HEK293 (cell line): ENCODE results near the gene KTN1.

ENCODE experiments used
- CTCF ChIA-PET: fragments of 350-600 bp; formaldehyde crosslinking; extraction: SDS; loops from one replicate; lab custom pipeline; 2021; ENCODE audit warnings: antibody characterized with exemption; lab: Yijun Ruan, JAX
- POLR2A ChIA-PET: fragments of 300-600 bp; formaldehyde crosslinking; extraction: SDS; loops from one replicate; lab custom pipeline; 2020; ENCODE audit warnings: antibody characterized with exemption, inconsistent platforms; lab: Yijun Ruan, JAX
- H3K27ac ChIP-seq: fragments of 200-500 bp; sonication (Bioruptor generic); 2 replicates; pipeline ENCODE4 v1.5.1; 2014; ENCODE audit warnings: low read depth, low read length, control low read depth, inconsistent platforms; ENCODE audit errors: extremely low read depth
- H3K36me3 ChIP-seq, 2 experiments: fragments of 200-500 bp in 1 of 2; sonication (Bioruptor generic) in 1 of 2; 1 replicate in 1 of 2; 2 replicates in 1 of 2; pipeline ENCODE4 v1.5.1; 2014 to 2017; ENCODE audit warnings: inconsistent platforms in 2 of 2, low read length in 2 of 2; ENCODE audit not compliant: control insufficient read depth in 2 of 2, insufficient read depth in 1 of 2
- H3K4me1 ChIP-seq: fragments of 200-500 bp; sonication (Bioruptor generic); 2 replicates; pipeline ENCODE4 v1.5.1; 2014; ENCODE audit warnings: mild to moderate bottlenecking, low read length, inconsistent platforms; ENCODE audit not compliant: control insufficient read depth, insufficient read depth
- H3K4me3 ChIP-seq: 2 replicates; pipeline ENCODE4 v1.5.1; 2011; ENCODE audit warnings: low read depth, mild to moderate bottlenecking, control low read depth, low read length, moderate library complexity
- H3K9me3 ChIP-seq: fragments of 200-500 bp; sonication (Bioruptor generic); 2 replicates; pipeline ENCODE4 v1.5.1; 2014; ENCODE audit warnings: low read depth, low read length, inconsistent platforms; ENCODE audit not compliant: control insufficient read depth, insufficient read depth
- BCL11A ChIP-seq: fragments of 450-650 bp; formaldehyde crosslinking; IDR thresholded peaks from 2 replicates; pipeline ENCODE4 v1.5.1; 2016; ENCODE audit warnings: low read depth, missing biosample characterization, missing genetic modification characterization
- GLI2 ChIP-seq: fragments of 450-650 bp; formaldehyde crosslinking; IDR thresholded peaks from 2 replicates; pipeline ENCODE4; 2017; ENCODE audit warnings: missing biosample characterization, missing genetic modification characterization, low read depth, borderline replicate concordance
- GLI4 ChIP-seq: fragments of 450-650 bp; formaldehyde crosslinking; IDR thresholded peaks from 2 replicates; pipeline ENCODE4 v1.5.1; 2016; ENCODE audit warnings: missing biosample characterization, missing genetic modification characterization
- GLIS1 ChIP-seq: fragments of 450-650 bp; formaldehyde crosslinking; IDR thresholded peaks from 2 replicates; pipeline ENCODE4 v1.5.1; 2016; ENCODE audit warnings: missing biosample characterization, missing genetic modification characterization
- SP2 ChIP-seq: fragments of 450-650 bp; formaldehyde crosslinking; IDR thresholded peaks from 2 replicates; pipeline ENCODE4 v1.5.1; 2016; ENCODE audit warnings: missing biosample characterization, missing genetic modification characterization
- WT1 ChIP-seq: fragments of 450-650 bp; formaldehyde crosslinking; IDR thresholded peaks from 2 replicates; pipeline ENCODE4 v1.5.1; 2016; ENCODE audit warnings: missing biosample characterization, missing genetic modification characterization
- ZBTB1 ChIP-seq: fragments of 450-650 bp; formaldehyde crosslinking; IDR thresholded peaks from 2 replicates; pipeline ENCODE4 v1.5.1; 2016; ENCODE audit warnings: missing biosample characterization, missing genetic modification characterization
- ZBTB21 ChIP-seq: fragments of 450-650 bp; formaldehyde crosslinking; IDR thresholded peaks from 2 replicates; pipeline ENCODE4 v1.5.1; 2017; ENCODE audit warnings: missing biosample characterization, missing genetic modification characterization
- ZNF157 ChIP-seq: fragments of 450-650 bp; formaldehyde crosslinking; IDR thresholded peaks from 2 replicates; pipeline ENCODE4 v1.5.1; 2016; ENCODE audit warnings: missing biosample characterization, missing genetic modification characterization
- ZNF174 ChIP-seq: fragments of 450-650 bp; formaldehyde crosslinking; IDR thresholded peaks from 2 replicates; pipeline ENCODE4 v1.5.0; 2017; ENCODE audit warnings: missing biosample characterization, mild to moderate bottlenecking, missing genetic modification characterization
- ZNF248 ChIP-seq: fragments of 450-650 bp; formaldehyde crosslinking; IDR thresholded peaks from 2 replicates; pipeline ENCODE4 v1.5.1; 2017; ENCODE audit warnings: missing biosample characterization, missing genetic modification characterization
- ZNF266 ChIP-seq: fragments of 450-650 bp; formaldehyde crosslinking; IDR thresholded peaks from 2 replicates; pipeline ENCODE4 v1.5.1; 2016; ENCODE audit warnings: missing biosample characterization, missing genetic modification characterization, low read depth
- ZNF473 ChIP-seq: fragments of 450-650 bp; formaldehyde crosslinking; IDR thresholded peaks from 2 replicates; pipeline ENCODE4 v1.5.1; 2017; ENCODE audit warnings: missing biosample characterization, missing genetic modification characterization
- ZNF514 ChIP-seq: fragments of 450-650 bp; formaldehyde crosslinking; IDR thresholded peaks from 2 replicates; pipeline ENCODE4 v1.5.1; 2016; ENCODE audit warnings: missing biosample characterization, missing genetic modification characterization
- ZNF548 ChIP-seq: fragments of 450-650 bp; formaldehyde crosslinking; IDR thresholded peaks from 2 replicates; pipeline ENCODE4 v1.5.1; 2016; ENCODE audit warnings: missing biosample characterization, missing genetic modification characterization
- ZNF558 ChIP-seq: fragments of 450-650 bp; formaldehyde crosslinking; IDR thresholded peaks from 2 replicates; pipeline ENCODE4 v1.5.1; 2016; ENCODE audit warnings: missing biosample characterization, missing genetic modification characterization
- ZNF629 ChIP-seq: fragments of 450-650 bp; formaldehyde crosslinking; IDR thresholded peaks from 2 replicates; pipeline ENCODE4 v1.5.1; 2017; ENCODE audit warnings: missing biosample characterization, missing genetic modification characterization
- ZNF843 ChIP-seq: fragments of 450-650 bp; formaldehyde crosslinking; IDR thresholded peaks from 2 replicates; pipeline ENCODE4 v1.5.1; 2016; ENCODE audit warnings: missing biosample characterization, missing genetic modification characterization
- TF ChIP-seq, protein P1 (sequence below): fragments of 450-650 bp; formaldehyde crosslinking; IDR thresholded peaks from 2 replicates; pipeline ENCODE4 v1.5.1; 2016; ENCODE audit warnings: missing biosample characterization, missing genetic modification characterization
- TF ChIP-seq, protein P2 (sequence below): IDR thresholded peaks from 2 replicates; pipeline ENCODE4 v1.6.1; 2011; ENCODE audit warnings: mild to moderate bottlenecking, low read depth, low read length, borderline replicate concordance
- TF ChIP-seq, protein P3 (sequence below): fragments of 450-650 bp; formaldehyde crosslinking; IDR thresholded peaks from 2 replicates; pipeline ENCODE4 v1.5.1; 2017; ENCODE audit warnings: missing biosample characterization, missing genetic modification characterization
- TF ChIP-seq, protein P4 (sequence below): fragments of 450-650 bp; formaldehyde crosslinking; IDR thresholded peaks from 2 replicates; pipeline ENCODE4 v1.5.1; 2017; ENCODE audit warnings: missing biosample characterization, missing genetic modification characterization

Gene KTN1

DNA sequence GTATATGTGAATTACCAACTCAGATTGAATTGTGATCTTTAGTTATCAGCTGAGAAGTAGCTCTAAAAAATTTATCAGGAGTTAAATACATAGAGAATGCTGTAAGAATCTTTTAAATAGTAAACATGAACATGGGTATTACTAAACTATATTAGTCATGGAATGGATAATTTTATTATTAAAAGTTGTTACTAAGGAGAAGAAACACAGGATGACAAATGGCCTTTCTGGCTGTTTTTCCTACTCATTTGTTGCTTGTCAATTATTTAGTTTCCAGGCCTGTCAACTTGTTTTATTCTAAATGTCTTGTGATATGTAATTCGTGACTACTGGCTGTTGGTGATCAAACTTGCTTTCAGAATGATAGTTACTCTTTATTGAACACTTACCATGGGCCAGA is 58.7 kb downstream of the KTN1 start (continued):
- no peak for TF ChIP-seq GLI2

DNA sequence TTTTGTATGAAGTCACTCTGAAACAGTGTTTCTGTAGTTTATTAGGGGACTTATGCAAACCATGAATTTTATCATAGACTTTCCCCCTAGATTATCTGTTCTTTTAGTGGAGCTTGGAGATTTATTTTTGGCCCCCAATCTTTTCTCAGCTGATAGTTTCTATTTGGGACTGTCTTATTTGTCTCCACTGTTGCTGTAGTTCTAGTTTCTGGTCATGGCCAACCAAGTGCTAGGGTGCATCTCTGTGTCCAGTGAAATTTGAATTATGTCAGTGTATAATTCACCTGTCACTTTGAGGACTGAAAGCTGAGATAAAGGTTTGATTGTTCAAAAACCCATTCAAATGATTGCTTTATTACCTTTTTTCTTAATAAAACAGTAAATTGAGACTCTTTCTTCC is 61.3 kb downstream of the KTN1 start:
- CTCF ChIA-PET, result interaction anchor here (0.6 kb wide), 1 partner anchor 163 kb away, joined by 3 read pairs; no protein-coding TSS in a partner anchor

DNA sequence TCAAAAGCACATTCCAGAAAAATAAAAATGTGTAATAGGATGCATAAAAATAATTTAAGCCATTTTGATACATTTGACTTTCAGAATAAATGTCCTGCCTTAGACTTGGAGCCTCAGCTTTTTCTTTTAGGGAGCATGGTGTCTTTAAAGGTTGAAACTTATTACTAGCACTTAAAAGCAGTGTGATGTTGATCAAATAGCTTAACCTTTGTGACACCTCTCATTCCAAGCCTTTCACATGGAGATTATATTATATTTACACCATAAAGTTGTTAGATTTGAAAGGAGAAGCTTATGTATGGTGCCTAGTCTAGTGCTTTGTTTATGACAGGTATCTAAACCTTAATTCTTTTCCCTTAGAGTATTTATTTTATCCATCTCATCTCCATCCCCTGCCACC is 61.9 kb downstream of the KTN1 start:
- ChIA-PET CTCF (interaction anchor here (0.6 kb wide), 1 partner anchor 40 kb away, joined by 4 read pairs; no protein-coding TSS in a partner anchor), POLR2A (no interaction called here)
- Histone ChIP-seq H3K9me3 (no peaks in the 10 kb centered on the region), H3K4me3 (no peak overlapping the region), H3K36me3 (peaks cover 54 to 65% of the 10 kb centered on the region in 2 experiments), H3K4me1 (no peaks in the 10 kb centered on the region), H3K27ac (no peak overlapping the region)
- TF ChIP-seq ZNF473 (no peak), ZNF514 (tag by site-specific recombination) (no peak)

More for the DNA sequence above, 61.3 kb downstream of the KTN1 start:
- H3K27ac ChIP-seq, result no peak overlapping the region
- H3K9me3 ChIP-seq, result no peaks in the 10 kb centered on the region
- POLR2A ChIA-PET, result no interaction called here
- no peak for TF ChIP-seq BCL11A
- no peak for TF ChIP-seq SP2
- no peak for TF ChIP-seq ZNF174
- TF ChIP-seq ZNF548 (tag by site-specific recombination), result no peak
- TF ChIP-seq ZNF629 (tag by site-specific recombination), result no peak
- TF ChIP-seq, protein P1, sequence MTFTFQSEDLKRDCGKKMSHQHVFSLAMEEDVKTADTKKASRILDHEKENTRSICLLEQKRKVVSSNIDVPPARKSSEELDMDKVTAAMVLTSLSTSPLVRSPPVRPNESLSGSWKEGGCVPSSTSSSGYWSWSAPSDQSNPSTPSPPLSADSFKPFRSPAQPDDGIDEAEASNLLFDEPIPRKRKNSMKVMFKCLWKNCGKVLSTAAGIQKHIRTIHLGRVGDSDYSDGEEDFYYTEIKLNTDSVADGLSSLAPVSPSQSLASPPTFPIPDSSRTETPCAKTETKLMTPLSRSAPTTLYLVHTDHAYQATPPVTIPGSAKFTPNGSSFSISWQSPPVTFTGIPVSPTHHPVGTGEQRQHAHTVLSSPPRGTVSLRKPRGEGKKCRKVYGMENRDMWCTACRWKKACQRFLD (tag by site-specific recombination), result no peak
- no peak for TF ChIP-seq ZNF157 (tag by site-specific recombination)
- TF ChIP-seq GLI2, result no peak
- TF ChIP-seq, protein P2, sequence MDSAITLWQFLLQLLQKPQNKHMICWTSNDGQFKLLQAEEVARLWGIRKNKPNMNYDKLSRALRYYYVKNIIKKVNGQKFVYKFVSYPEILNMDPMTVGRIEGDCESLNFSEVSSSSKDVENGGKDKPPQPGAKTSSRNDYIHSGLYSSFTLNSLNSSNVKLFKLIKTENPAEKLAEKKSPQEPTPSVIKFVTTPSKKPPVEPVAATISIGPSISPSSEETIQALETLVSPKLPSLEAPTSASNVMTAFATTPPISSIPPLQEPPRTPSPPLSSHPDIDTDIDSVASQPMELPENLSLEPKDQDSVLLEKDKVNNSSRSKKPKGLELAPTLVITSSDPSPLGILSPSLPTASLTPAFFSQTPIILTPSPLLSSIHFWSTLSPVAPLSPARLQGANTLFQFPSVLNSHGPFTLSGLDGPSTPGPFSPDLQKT, result no peak
- no peak for TF ChIP-seq ZBTB21 (tag by site-specific recombination)
- no peak for TF ChIP-seq GLI4 (tag by site-specific recombination)
- peaks cover 54 to 72% of the 10 kb centered on the region in 2 experiments for H3K36me3 ChIP-seq
- no peak overlapping the region for H3K4me3 ChIP-seq
- no peaks in the 10 kb centered on the region for H3K4me1 ChIP-seq

DNA sequence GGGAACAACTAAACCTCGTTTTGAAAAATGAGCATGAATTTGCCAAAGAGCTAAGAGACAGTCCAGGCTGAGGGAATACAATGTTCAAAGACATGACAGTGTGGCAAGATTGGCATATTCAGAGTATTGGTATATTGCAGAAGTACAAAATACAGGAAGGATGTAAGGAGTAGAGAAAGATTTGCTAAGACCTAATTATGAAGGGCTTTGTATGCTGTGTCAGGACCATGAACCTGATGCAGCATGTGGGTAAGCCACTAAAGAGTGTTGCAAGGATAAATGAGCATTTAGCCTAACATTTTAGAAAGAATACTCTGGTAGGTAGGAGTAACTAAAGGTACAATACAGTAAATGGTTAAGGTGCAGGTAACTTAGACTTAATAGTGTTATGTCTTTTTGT is 65.1 kb downstream of the KTN1 start:
- no peak overlapping the region for H3K27ac ChIP-seq
- TF ChIP-seq WT1 (tag by site-specific recombination) (no peak), ZBTB1 (tag by site-specific recombination) (no peak), ZNF248 (no peak), ZNF266 (tag by site-specific recombination) (no peak), GLIS1 (tag by site-specific recombination) (no peak), ZNF558 (tag by site-specific recombination) (no peak), ZBTB21 (tag by site-specific recombination) (no peak), ZNF843 (tag by site-specific recombination) (no peak)
- TF ChIP-seq, protein P3, sequence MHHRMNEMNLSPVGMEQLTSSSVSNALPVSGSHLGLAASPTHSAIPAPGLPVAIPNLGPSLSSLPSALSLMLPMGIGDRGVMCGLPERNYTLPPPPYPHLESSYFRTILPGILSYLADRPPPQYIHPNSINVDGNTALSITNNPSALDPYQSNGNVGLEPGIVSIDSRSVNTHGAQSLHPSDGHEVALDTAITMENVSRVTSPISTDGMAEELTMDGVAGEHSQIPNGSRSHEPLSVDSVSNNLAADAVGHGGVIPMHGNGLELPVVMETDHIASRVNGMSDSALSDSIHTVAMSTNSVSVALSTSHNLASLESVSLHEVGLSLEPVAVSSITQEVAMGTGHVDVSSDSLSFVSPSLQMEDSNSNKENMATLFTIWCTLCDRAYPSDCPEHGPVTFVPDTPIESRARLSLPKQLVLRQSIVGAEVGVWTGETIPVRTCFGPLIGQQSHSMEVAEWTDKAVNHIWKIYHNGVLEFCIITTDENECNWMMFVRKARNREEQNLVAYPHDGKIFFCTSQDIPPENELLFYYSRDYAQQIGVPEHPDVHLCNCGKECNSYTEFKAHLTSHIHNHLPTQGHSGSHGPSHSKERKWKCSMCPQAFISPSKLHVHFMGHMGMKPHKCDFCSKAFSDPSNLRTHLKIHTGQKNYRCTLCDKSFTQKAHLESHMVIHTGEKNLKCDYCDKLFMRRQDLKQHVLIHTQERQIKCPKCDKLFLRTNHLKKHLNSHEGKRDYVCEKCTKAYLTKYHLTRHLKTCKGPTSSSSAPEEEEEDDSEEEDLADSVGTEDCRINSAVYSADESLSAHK, result no peak
- TF ChIP-seq, protein P4, sequence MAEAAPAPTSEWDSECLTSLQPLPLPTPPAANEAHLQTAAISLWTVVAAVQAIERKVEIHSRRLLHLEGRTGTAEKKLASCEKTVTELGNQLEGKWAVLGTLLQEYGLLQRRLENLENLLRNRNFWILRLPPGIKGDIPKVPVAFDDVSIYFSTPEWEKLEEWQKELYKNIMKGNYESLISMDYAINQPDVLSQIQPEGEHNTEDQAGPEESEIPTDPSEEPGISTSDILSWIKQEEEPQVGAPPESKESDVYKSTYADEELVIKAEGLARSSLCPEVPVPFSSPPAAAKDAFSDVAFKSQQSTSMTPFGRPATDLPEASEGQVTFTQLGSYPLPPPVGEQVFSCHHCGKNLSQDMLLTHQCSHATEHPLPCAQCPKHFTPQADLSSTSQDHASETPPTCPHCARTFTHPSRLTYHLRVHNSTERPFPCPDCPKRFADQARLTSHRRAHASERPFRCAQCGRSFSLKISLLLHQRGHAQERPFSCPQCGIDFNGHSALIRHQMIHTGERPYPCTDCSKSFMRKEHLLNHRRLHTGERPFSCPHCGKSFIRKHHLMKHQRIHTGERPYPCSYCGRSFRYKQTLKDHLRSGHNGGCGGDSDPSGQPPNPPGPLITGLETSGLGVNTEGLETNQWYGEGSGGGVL (tag by site-specific recombination), result no peak
- TF ChIP-seq, all 188 proteins: peak for 0
- CTCF ChIA-PET, result no interaction called here
- no peak overlapping the region for H3K4me3 ChIP-seq
- H3K9me3 ChIP-seq, result no peaks in the 10 kb centered on the region
- peaks cover 45 to 58% of the 10 kb centered on the region in 2 experiments for H3K36me3 ChIP-seq
- H3K4me1 ChIP-seq, result no peaks in the 10 kb centered on the region
- POLR2A ChIA-PET, result no interaction called here
